Activated CD4-positive, alpha-beta T cell treated with anti-CD3 and anti-CD28 coated beads for 48 hours (primary cell): Measurements from ENCODE around the gene MRPL45.
A peak's percentile ranks its signal among the peaks of the same experiment; 100 is the strongest.
"Not testable (repeated sequence)": the region's sequence is repeated elsewhere in the genome, so short reads cannot be mapped to it uniquely, and the experiment has no call there.

ENCODE experiments used
- DNase-seq: peaks from one replicate; pipeline ENCODE4 v3.0.0-alpha.2; 2020

The MRPL45 gene

DNA sequence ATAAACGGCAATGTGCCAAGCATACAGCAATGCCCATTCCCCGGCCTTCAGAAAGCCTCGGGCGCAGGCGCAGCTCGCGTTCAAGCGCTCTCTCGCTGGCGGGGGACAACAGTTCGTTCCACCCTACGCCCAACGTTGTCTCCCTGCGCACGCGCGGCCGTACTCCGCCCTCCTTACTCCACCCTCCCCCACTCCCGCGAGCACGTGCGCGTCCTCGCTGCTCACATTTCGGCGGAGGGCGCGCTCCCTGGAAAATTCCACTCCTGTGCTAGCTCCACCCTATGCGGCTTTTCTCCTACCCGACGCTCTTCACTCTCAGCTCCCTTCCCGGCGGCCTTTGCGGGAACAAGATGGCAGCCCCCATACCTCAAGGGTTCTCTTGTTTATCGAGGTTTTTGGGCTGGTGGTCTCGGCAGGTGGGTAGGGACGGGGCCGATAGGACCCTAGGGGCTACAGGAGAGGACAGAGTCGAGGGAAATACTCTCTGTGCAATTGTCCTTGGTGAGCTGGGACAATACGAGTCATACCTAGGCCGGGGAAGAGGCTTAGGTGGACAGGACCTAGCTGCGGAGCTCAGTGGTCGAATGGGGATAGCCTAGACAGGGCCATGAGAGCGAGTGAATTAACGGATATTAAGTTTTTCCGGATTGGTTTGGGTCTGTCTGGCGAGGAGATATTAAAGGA is at the start of gene MRPL45:
MRPL45 (plus strand) TSS at position 335 of the 684 bp plus-strand sequence; CDS start at position 351, 16 bp downstream.
- peak; percentile 98 for DNase-seq

DNA sequence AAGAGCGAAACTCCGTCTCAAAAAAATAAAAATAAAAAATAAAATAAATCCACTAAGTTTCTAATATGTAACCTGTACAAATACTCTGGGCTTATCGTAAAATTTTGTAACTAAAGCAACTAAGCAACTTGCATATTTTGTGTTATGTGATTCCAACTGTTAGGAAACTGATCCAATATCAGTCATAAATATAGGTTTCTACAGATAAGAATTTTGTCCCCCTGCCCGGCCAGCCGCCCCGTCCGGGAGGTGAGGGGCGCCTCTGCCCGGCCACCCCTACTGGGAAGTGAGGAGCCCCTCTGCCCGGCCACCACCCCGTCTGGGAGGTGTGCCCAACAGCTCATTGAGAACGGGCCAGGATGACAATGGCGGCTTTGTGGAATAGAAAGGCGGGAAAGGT is 43.8 kb upstream of the MRPL45 start:
- not testable (repeated sequence) for DNase-seq

DNA sequence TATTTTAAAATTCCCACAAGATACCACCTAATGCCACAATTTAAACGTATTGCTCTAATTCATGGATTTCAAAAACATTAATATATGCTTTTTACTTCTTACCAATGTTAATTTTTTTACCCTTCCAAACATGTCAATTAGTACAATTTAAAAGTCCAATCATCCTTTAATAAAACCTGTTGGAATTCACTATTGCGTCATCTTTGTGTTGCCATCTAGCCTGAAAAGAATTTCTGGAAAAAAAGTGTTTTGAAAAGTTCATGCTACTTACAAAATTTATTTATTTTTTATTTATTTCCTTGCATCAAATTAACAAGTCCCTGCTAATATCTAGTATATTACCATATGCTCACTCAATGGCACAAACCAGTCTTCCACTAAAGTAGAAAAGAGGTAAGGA is 42.6 kb upstream of the MRPL45 start:
- DNase-seq = not testable (repeated sequence)

DNA sequence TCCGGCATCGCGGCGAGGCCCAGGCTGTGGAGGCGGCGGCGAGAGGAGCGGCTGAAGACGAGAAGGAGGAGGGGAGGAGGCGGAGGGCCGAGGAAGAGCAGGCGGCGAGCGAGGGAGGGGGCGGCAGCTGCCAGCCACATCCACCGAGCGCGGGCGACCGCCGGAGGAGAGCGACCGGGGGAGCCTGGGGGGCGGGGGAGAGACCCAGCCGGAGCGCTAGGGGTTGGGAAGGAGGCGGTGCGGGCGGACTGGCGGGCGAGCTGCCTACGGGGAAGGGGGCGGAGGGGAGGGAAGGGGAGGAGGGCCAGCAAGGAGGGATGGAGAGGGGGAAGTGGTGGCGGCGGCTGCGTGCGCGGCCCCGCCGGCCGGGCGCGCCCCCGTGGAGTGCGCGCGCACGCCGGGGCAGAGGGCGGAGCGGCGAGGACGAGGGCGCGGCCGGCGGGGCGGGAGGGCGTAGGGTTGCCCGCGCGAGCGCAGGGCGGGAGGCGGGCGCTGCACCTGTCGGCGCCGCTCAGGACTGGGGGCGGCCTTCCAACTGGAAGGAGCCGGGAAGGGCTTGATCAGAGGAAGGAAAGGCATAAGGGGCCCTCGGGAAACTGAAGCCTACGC is 39.9 kb upstream of the MRPL45 start:
- DNase-seq = peak; percentile 84

DNA sequence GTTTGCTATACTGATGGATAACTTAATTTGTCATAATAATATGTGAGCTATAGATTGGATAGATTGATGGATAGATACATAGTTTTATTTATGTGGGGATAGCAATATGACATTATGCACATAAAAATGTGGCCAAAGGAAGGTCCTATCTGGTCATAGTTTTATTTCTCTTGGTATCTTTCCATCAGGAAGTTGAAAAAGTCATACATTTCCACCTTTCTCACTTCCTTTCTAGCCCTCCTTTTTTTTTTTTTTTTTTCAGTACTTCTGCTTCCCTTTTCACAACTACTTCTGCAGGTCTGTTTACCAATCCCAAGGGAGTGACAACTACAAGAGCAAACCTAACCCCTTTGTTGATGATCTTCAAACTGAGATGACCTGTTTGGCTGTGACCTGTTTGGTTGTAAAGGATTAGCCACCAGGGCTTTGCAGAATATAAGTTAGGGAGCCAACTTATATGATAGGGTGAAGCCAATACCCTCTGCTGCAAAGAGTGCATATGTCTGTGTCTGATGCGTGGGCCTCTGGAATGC is 30.9 kb upstream of the MRPL45 start:
- not testable (repeated sequence) for DNase-seq

DNA sequence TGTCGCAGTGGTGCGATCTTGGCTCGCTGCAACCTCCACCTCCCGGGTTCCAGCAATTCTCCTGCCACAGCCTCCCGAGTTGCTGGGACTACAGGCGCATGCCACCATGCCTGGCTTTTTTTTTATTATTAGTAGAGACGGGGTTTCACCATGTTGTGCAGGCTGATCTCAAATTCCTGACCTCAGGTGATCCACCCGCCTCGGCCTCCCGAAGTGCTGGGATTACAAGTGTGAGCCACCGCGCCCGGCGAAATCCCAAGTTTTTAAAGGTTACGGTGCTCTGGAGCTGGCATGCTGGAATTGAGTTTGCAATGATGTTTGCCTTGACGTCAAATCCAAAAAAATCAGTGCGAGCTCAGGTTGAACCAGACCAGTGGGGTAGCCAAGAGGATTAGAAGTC is 30.4 kb upstream of the MRPL45 start:
- not testable (repeated sequence) for DNase-seq

DNA sequence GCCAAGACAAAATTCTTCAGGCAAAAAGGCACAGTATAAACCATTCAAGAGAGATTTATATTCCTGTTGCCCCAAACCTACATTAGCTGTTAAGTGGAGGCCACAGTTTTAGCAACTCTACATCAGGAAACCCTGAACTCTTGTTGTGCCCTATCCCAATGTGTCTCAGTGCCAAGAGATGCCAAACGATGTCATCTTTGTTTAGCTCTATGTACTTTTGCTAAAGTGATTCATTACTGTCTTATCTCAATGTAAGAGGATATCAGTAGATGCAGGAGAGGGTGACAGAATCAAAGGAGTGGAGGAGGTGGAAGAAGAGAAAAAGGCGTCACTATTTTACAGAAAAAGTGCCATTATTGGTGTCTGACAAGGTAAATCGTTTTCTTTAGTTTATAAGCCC is 28.8 kb upstream of the MRPL45 start:
- DNase-seq = not testable (repeated sequence)

DNA sequence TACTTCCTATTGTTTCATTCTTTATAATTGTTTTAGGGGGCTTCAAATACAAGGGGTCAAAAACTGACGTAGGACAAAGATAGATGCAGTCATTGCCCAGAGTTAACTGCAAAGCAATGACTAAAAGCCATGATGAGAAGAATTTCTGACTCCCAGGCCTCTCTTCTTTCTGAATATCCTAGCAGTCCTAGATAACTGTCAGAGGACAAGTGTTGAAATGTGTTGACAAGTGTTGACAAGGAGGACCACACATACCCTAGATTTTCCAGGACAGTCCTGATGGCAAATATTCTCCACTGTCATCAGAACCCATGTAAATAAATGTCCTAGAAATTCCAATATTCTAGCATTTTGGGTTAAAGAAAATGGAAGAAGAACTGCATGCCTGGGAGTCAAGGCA is 27.9 kb upstream of the MRPL45 start:
- DNase-seq = not testable (repeated sequence)

DNA sequence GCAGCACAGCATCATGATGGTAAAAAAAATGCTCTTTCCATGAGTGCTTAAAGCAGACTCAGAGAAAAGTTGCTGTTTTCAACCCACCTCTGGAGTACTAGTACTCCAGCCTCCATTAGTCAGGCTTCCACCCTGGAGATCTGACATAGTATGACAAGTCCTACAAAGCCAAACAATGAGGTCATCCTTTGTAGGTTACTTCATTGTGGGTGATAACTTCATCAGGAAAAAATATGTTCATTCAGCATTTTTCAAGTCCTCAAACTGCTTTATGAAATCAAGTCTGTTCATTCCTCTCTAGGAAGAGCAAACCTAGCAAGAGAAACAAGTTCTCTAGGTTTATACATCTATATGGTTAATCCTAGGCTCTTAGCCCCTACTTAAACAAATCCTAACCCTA is 27.4 kb upstream of the MRPL45 start:
- DNase-seq = not testable (repeated sequence)

DNA sequence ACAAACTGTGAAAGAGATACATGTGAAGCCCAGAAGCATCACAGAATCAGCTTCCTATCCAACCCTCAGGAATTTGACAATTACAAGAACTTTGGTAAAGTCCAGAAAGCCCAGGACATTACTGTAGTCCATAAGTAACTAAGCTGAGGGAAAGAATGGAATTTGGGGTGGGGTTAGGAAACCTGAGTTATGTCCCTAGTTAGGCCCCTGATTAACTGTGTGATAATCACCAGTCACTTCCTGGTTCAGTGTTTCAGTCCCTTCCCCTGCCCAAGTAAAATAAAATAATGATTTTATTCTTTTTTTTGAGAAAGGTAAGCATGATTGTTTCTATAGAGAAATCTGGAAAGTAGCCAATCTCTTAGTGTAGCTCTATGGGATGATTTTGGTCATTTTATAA is 11.0 kb upstream of the MRPL45 start:
- not testable (repeated sequence) for DNase-seq

DNA sequence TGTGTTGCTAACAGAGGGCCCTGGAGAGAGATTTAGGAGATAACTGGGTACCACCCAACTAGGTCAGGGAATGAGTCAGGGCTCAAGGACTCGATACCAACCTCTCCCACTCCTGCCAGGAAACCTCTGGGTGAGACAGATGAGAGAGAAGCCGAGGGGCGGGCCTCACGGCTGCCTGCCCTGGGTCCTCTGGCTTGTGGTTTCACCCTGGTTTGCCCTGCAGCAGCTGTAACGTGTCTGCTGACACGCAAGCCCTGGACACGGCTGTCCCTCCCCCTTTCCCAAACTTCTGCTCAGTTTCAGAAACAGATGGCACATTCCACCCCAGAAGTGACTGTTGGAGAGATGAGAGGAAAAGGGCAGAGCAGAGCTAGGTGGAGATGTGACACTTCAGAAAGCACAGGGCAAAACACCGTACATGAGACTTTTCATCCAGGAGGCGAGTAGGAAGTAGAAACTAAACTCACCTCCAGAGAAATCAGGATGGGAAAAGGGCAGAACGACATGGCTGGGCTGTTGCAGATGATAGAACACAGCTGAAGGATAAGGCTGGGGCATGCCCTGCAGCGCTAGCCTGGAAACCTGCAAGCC is 10.4 kb upstream of the MRPL45 start:
- peak; percentile 43 for DNase-seq

DNA sequence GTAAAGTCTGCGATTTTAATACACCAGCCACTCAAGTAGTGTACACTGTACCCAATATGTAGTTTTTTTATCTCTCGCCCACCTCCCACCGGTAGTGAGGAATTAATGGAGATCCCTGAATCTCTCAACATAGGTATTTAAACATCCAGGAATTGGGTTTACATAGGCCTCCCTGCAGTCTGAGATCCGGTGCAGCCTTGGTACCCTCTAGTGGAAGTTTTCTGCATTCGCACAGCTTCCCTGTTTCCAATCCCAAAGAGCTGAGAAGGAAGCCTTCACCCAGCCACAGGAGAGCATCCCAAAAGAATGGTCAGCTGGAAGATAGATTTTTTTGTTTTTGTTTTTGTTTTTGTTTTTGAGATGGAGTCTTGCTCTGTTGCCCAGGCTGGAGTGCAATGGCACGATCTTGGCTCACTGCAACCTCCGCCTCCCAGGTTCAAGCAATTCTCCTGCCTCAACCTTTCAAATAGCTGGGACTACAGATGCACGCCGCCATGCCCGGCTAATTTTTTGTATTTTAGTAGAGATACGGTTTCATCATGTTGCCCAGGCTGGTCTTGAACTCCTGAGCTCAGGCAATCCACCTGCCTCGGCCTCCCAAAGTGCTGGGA is 8.6 kb upstream of the MRPL45 start:
- DNase-seq = not testable (repeated sequence)

DNA sequence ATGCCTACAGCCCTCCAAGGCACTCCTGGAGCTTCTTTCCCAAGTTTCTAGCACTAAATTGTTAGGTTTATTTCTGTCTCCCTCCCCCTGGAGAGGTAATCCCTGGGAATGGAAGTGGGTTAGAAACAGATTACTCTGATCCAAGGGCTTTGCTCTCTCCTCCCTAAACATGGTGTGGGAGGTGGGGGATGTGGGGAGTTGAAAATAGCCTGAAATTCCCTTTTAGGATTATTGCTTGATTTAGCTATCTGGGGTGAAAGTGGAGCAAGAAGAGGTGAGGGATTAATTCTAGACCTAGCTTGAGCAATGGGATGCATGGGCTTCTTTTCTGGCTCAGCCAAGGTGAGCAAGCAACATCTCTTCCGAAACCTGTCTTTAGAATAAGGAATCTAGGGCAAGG is 7.2 kb upstream of the MRPL45 start:
- not testable (repeated sequence) for DNase-seq

DNA sequence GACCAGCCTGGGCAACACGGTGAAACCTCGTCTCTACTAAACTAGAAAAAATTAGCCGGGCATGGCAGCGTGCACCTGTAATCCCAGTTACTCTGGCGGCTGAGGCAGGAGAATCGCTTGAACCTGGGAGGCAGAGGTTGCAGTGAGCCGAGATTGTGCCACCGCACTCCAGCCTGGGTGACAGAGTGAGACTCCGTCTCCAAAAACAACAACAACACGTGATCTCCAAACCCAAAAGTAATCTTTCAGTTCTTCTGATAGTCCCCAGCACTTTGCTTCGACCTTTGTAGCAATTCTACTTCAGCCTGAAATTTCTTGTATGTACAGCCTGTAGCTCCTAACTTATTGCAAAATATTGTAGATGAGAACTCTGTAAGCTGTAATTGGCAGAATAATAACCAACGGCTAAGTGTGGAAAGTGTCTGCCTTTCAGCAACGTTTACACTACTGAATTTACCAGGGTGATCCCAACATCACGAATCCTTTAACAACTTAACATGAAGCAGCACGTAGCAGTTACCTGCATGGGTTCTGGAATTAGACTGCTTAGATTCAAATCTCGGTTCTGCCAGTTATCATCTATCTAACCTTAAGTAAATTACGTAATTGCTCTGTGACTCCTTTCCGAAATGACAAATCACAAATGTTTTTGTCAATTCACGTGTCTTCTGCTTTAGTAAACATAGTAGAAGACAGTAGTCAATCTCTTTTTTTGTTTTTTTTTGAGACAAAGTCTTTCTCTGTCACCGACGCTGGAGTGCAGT is 1.2 kb upstream of the MRPL45 start:
- DNase-seq = not testable (repeated sequence)

DNA sequence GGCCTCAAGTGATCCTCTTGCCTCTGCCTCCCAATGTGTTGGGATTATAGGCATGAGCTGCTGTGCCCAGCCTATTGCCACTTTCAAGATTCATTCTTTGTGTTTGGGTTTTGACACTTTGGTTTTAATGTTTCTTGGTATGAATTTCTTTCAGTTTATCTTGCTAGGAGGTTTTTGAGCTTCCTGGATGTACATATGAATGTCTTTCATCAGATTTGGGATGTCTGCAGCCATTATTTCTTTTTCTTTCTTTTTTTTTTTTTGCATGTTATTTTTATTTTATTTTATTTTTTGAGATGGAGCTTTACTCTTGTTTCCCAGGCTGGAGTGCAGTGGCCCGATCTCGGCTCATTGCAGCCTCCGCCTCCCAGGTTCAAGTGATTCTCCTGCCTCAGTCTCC is 18.5 kb downstream of the MRPL45 start:
- no peak for DNase-seq

DNA sequence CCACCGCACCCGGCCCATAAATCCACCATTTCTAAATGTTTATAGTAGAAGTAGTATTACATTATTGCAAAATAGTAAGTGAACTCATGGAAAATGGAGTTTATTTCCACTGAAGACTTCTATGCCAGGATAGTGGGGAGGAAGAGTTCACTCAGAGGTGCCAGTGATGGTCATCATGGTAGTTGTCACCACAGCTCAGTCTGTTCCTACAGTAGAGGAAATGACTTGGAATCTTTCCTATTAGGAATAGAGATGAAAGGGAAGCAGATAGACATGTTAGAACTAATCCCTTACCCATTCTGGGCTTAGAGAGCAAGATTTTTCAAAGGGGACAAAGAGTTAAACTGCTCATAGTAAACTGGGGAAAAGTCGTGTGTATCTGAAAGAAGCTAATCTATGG is 20.1 kb downstream of the MRPL45 start:
- DNase-seq = no peak

DNA sequence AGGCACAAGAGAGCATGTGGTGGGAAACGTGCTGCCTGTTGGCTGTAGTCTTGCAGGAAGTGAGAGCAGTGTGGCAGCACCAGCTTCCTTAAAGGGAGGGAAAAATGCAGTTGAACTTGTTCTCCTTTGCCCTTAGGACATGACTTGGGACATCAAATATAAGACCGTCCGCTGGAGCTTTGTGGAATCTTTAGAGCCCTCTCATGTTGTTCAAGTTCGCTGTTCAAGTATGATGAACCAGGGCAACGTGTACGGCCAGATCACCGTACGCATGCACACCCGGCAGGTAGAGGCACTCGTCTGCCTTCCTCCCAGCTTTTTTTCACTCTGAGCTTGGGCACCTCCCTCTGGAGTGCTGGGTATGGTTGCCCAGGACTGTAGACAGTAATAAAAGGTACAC is 23.5 kb downstream of the MRPL45 start:
- DNase-seq = no peak

DNA sequence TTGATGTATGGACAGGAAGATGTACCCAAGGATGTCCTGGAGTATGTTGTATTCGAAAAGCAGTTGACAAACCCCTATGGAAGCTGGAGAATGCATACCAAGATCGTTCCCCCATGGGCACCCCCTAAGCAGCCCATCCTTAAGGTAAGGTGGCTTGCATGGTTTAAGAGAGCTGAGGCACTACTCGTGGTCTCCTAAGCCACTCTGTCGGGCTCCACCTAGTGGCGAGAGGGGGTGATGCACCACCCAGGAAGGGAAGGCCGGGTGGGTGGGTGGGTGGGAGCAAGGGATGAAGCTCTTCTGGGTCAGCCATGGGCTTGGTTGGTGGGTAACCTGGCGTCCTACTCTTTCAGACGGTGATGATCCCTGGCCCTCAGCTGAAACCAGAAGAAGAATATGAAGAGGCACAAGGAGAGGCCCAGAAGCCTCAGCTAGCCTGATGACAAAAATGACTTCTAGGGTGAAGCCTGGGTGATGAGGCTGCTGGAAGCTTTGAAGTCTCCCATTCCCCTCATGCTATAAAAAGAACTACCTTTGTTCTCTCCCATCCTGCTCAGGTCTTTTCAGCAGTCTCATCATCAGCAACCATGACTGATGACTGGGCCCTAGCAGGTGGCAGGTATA is 25.3 kb downstream of the MRPL45 start:
- peak; percentile 84 for DNase-seq

DNA sequence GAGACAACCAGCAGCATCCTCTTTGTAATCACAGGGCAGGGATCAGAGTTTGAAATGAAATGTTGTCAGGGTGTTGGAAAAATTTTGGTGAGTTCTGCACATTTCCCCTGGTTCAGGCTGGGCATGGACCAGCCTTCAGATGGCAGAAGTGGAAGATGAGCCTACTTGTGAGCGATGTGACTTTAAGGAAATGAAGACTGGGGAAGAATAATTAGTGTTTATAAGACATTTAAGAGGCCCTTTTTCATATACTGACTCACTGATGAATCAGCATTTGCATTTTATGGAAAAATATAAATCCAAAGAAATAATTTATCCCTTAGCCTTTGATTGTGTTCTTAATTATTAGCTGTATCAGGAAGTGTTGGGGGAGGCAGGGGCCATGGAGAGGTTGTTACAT is 25.9 kb downstream of the MRPL45 start:
- no peak for DNase-seq

DNA sequence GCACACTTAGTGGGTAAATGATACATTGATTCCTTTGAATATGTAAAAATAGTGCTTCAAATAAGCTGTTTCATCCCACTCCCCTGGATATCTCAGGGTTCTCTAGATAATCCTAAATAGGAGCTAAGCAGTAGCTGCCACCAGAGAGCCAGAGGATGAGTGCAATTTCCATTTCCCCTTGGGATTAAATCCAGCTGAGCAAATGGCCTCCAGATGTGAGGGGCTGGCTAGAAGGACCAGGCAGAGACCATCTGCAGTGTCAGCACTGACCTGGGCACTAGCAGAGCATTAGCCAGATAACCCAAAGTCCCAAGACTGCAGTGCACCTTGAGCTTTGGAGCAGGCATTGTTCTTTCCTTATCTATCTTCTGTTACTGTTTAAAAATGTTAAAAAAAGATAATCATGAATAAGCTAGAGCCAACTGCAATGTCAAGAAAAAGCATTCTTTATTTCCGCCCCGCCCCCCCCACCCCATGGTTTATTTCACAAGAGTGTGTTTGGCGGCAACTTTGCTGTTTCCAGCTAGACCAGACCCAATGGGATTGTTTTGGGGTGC is 27.3 kb downstream of the MRPL45 start:
- DNase-seq = no peak

DNA sequence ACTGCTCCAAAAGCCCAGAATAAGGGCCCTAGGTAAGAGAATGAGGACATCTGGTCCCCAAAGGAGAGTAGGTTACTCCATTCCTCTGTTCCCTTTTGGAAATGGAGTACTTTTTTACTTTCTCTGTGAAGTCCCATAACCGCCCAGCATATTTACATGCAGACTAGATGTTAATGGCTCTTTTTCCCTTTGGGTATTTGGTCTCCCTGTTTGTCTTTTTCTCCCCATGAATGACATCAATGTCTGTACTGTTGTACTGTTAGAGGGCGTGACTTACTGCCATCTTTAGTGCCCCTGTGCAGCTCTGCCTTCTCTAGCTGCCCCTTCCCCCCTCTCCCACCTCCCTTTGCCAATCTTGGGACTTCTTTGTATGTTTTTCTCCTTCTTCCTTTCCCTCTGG is 27.8 kb downstream of the MRPL45 start:
- DNase-seq = no peak

DNA sequence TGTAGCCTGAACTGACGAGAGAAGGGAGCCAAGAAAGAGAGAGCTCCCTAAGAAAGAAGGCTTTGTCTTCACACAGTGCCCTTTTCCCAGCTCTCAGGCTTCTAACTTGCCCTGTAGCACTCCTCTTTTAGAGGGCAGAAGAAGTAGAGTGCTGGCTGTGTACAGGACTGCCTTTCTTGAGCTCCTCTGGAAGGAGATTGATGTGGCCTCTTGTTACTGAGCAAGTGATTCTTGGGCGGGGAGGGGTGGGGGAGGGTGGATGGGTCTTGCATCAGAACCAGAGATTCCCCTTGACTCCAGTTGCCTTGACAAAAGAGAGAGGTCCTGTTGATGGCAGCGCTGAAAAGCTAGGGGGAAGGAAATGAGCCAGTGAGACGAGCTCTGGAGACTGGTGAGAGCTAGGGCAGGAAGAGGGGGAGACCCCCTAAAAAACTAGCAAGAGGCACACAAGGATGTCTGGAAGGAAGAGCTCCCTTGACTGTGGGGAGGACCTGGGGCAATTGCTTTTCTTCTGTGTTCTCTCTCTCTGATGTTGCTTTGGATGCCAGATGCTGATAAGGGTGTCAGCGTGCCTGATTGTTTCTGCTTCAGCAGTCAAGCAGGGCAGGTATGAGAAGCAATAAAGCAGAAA is 28.4 kb downstream of the MRPL45 start:
- no peak for DNase-seq
